NOMO-1 treated with dmso at 0.1 percent for 144 hours (cell line): Measurements from ENCODE around the gene RPS6KB2.

Experiments used
- DNase-seq: peaks from one replicate; lab custom pipeline; 2025; ENCODE audit not compliant: unreplicated experiment; lab: John Stamatoyannopoulos, UW

The RPS6KB2 gene

DNA sequence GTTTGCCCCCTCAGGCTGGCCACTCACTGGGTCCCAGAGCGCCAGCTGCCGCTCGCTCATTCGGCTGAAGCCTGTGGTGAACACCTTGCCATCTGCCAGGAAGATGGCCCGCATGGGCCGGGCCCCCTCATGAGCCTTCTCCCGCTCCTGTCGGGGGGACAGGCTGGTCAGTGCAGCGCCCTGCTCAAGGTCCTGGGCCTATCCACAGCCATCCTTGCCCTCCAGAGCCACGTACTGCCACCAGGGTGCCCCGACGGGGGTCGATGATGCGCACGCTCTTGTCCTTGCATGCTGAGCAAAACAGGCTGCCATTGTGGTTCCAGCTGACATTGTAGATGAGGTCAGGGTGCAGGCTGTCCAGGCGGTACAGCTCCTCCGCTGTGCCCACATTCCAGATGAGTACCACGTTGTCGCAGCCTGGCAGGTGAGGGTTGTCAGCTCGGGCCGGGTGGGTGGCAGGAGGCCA, 12.8 kb downstream of the RPS6KB2 start:
- no peak for DNase-seq

DNA sequence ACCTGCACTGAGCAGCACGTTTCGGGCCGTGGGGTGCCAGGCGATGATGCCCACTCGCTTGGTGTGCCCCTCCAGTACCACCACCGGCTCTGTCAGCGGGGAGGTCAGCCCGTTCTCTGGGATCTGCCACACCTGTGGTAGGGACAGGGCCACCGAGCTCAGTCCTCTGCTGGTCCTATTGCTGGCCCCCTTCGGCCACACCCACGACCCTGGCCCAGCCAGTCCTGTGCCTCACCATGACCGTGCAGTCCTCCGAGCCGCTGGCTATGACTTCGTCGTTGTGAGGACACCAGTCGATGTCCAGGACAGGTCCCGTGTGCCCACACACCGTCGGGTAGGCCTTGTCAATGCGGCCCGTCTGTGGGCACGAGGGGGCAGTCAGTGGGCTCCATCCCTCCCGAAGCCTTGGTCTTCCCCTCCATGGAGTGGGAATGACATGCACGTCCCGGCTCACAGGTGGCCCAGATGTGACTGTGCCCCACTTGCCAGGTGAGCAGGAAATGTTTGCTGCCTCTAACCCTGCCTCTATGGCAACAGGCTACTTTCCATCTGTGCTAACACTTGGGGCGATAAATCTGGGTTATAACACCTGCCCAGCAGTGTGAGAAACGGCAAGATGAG, 13.5 kb downstream of the RPS6KB2 start:
- DNase-seq = no peak

DNA sequence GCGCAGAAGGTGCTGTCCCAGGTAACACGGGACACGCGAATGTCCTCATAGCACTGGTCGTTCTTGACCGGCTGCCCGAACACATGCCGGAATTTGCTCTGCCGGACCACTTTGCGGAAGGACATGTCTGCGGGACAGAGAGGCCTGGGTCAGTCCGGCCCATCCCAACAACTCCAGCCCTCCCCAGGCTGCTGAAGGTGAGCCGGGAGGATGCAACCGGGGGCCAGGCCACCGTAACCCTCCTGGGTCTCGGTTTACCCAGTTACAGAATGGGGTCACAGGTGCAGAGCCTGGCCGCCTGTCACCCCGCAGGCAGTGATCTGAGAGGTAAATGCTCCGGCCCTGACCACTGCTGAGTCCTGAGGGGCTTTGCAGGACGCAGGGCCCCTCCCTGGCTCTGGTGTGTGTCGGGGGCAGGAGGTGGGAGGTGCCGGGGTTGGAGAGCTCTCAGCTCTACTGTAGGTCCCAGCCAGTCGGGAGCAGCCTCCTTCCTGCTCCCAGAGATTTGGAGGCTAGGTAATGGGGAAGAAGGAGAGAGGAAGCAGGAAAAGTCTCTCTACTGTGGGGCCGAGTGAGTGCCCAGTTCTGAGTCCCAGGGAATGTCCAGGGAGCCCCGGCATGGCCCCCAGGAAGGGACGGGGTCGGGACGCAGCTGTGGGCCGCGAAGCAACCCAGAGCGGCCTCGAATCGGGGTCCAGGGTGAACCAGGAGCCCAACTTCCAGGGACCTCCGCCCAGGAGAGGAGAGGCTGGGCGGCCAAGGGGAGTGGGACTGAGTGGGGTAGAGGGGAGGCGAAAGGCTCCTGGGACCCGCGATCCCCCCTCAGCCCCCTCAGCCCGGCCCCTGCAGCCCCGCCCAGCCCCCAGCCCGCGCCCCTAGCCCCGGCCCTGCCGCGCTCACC, 14.5 kb downstream of the RPS6KB2 start:
- DNase-seq = no peak

DNA sequence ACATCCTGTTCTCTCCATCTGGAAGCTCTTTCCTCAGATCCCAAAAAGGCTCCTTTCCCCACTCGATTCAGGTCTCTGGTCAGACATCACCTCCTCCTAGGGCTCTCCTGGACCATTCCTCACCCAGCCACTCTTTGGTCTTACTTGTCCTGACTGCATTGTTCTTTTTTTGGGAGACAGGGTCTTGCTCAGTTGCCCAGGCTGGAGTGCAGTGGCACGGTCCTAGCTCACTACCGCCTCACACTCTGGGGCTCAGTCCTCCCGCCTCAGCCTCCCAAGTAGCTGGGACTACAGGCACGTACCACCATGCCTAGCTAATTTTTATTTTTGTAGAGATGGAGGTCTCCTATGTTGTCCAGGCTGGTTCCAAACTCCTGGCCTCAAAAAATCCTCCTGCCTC, 17.2 kb downstream of the RPS6KB2 start:
- no peak for DNase-seq

DNA sequence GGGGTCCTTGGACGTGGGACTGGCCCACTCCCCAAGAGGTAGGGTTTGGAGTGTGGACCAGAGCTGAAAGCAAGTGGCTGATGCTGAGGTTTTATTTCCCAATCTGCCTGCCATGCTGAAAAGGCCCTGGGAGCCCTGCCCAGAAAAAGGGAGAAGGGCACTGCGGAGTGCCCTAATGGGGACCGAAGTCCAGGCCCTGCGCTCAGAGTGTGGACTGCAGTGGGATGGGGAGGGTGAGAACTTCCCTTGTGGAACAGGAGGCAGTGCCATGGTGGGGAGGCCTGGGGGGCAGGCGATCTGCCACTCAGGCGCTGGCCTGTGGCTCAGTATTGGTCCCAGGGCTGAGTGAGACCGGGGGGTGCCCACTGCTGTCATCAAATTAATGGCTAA, 19.9 kb downstream of the RPS6KB2 start:
- DNase-seq = no peak

DNA sequence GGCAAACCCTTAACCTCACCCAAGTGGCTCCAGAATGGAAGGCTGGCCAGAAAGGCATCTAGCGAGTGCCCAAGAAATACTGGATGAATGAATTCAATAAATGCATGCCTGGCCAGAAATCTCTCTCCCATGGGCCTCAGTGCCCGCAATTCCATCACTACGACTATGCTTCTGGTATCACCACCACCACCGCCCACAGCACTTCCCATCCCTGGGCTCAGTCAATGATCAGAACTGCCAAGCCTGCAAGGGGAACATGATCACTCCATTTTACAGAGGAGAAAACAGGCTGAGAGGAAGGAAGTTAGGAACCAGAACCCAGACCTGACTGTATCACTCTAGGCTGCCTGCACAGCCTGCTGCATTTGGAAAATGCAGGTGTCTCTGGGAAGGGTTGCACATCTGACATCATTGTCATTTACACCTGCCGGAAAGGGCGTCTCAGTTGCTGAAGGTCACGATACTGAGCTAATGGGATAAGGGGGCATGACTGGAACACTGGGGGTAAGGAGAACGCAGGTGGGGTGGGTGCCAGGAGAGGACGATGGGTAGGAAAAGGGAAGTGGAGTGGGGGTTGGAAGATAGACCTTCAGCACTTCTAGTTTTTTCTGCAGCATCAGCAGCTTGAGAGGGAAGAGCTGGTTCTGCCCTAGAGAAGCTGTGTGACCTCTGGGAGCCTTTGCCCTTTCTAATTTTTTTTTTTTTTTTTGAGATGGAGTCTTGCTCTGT, 21.0 kb downstream of the RPS6KB2 start:
- peak; percentile 20 for DNase-seq

DNA sequence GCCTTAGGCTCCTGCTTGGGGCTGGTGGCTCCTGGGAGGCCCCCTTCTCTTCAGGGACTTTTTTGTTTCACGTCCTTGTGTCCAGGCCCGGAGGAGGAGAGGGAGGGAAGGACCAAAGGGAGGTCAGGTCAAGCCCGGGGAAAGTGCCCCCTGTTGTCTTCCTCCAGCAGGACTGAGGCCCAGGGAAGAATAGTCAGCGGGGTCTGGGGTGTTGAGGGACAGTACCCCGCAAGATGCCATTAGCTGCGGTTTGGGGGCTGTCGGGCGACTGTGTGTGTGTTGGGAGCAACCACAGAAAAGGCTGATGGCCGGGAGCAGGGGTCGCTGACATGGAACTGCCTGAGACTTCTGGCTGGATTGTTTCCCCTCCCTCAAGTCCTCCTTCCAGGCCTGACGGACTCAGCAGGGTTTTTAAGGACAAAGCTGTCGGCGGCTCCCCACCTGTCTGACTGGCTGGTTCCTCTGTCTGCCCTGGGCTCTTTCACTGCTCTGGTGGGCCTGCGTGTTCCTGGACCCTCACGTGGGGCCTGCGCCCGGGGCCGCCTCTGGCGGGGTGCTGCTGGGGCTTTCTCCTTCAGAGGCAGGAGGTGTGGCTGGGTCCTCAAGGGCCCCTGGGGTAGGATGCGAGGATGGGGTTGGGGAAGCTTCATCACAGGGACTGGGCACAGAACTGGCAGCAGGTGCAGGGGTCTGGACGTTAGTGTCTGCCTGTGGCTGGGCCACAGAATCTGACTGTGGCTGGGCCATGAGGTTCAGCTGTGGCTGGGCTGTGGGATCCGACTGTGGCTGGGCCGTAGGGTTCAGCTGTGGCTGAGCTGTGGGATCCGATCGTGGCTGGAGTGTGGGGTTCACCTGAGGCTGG, 22.7 kb downstream of the RPS6KB2 start:
- DNase-seq = no peak

DNA sequence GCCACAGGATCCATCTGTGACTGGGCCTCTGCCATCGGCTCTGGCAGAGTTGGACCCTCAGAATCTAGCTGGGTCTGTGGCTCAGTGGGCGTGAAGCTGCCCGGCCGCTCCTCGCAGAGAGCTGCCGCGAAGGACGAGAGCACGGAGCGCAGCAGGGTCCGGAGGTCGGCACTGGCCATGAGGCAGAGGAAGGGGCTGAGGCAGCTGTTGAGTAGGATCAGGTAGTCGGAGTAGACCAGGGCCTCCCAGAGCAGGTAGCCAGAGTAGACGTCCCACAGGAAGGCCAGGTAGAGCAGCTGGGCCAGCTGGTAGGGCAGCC, 23.3 kb downstream of the RPS6KB2 start:
- DNase-seq = no peak

DNA sequence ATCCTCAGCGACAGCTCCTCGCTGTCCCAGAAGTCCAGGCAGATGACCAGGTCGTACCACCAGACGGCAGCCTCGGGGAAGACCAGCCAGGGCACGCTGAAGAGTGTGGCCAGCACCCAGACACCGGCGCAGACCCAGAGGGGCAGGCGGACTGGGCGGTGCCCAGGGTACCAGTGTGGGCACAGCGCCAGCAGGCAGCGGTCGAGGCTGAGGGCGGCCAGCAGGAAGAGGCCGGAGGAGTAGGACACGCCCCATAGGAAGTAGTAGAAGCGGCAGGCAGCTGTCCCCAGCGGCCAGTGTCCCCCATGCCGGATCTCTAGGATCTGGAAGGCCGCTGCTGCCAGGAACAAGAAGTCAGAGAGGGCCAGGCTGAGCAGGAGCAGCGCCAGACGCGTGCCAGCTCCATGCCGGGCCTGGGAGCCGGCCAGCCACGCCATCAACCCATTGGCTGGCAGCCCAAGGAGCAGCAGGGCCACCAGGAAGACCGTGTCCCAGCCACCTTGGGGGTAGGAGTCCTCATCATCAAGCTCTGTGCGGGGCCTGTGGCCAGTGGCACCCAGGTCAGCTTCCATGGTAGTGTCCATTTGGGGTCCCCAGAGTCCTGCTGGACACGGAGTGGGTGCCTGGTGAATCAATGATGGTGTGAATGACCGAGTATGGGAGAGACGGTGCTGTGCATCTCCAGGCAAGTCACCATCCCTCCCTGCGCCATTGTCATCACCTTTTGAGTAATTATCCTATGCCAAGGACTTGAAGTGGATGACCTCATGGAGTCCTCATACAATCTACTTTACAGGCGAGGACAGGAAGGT, 24.1 kb downstream of the RPS6KB2 start, which contains the start of gene GPR152:
TSS of gene GPR152 (minus strand) at position 589 of the 812 bp plus-strand sequence. CDS start at position 584, 5 bp downstream.
- DNase-seq = no peak

DNA sequence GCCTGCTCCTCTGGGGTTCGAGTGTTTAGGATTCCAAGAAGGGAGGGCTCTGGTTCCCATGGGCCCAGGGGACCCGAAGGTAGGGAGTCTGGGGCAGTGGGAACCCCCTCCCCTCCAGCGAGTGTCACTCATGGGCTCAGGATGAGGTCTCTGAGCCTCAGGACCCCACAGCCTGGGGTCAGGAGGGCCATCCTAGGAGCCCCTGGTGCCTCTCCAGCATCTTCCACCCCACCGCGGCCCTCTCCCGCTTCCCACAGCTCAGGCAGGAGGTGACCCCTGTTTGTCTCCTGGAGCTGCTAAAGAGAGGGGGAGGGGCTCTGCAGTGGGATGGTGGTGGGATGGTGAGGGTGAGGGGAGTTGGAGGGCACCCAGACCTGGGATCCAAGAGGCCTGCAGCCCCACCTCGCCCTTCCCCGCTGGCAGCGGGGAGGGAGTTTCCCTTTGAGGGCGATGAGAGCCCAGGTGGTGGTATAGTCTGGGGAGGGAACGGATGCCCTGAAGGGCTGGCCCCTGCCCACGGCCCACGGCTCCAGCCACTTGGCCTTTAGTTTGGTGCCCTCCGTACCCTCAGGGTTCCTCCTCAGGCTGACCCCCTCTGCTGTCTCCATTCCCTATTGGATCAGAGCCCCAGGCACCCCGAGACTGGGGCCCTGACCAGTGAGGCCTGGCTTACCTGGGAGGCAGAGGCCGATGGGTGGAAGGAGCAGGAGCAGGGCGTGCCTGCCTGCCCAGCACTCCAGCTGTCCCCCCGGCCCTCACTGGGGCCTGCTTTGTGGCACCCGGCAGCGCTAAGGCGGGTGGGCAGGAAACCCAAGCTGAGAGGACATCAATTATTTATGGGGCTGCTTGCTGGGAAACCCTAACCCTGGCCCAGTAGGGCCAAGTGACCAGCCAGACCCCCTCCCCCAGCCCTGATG, 25.8 kb downstream of the RPS6KB2 start:
- DNase-seq = no peak

DNA sequence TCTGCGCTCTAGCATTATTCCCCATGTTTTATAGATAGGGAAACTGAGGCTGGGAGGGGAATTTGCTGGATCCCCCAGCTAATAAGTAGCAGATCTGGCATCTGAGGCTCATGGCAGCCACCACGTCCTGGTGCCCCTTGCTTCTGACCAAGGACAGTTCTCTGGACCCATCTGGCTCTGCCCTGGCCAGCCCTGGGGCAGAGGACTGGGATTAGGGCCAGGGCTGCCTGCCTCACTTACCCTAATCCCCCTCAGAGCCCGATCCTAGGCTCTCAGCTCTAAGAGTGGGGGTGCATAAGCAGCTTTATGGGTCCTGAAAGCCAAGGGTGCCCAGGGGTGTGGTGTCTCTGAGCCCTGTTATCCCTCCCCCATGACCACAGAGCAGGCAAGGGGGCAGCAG, 26.8 kb downstream of the RPS6KB2 start, which contains the start of gene CABP4:
TSS of gene CABP4 (plus strand) at position 301 of the 400 bp plus-strand sequence. CDS start at position 371, 70 bp downstream.
- DNase-seq = no peak

DNA sequence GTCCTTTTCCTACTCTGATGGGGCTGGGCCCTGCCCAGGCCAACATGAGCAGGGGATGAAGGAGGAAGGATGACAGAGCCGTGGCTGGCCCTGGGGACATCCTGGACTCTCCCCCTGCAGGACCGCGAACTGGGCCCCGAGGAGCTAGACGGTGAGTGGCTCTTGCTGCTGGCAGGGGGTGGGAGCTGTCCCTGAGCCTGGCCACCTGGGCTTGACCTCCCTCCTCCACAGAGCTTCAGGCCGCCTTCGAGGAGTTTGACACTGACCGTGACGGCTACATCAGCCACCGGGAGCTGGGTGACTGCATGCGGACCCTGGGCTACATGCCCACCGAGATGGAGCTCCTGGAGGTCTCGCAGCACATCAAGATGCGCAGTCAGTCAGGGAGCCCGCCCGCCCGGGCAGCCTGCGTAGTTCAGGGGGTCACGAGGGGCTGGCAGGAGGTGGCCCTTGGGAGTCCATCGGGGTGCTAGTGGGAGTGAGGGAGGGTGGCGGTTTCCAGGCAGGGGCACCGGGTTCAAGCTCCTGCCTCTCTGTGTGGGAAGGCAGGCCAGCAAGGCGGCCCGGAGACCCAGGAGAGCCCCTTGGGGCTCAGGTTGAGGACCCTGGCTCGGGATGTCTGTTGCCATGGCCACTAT, 27.9 kb downstream of the RPS6KB2 start:
- DNase-seq = no peak

DNA sequence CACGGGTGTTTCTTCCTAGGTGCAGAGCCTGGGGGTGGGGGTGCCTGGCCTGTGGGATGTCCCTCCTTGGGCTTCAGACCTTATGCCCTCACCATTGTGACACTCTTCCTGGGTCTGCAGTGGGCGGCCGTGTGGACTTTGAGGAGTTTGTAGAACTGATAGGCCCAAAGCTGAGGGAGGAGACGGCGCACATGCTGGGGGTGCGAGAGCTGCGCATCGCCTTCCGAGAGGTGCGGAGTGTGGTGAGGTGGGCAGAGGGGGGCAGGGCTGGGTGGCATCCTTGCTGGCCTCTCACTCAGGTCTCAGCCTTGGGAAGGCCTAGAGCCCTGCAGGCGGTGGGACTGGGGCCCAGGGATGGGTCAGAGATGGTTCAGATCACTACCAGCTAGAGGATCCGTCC, 29.2 kb downstream of the RPS6KB2 start:
- no peak for DNase-seq

DNA sequence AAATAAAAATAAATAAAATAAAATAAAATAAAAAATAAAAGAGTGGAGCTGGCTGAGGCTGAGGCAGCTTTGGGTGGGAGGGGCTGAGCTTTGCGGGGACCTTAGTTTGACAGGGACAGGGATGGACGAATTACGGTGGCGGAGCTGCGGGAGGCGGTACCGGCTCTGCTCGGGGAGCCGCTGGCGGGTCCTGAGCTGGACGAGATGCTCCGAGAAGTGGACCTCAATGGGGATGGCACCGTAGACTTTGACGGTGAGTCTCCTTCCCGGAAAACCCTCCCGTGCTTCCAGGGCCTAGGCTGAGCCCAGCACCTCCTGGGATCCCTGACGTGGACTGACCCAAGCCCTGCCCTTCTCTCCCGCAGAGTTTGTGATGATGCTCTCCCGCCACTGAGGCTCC, 30.0 kb downstream of the RPS6KB2 start:
- no peak for DNase-seq

DNA sequence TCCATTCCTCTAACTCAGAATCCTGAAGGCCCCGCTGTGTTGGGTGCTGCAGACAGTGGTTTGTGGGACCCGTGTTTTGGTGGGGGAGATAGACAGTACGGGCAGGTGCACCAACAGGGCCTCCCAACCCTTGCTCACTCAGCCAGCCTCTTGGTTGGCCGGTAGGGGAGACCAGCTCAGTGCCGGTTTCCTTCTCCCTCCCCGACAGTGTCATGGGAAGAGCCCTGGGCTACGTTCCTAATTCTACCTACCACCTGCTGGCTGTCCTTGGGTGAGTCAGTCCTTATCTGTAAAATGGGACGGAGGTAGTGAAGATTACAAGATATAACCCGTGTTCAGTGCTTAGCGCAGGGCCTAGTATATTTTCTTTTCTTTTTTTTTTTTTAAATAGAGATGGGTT, 34.9 kb downstream of the RPS6KB2 start:
- no peak for DNase-seq

DNA sequence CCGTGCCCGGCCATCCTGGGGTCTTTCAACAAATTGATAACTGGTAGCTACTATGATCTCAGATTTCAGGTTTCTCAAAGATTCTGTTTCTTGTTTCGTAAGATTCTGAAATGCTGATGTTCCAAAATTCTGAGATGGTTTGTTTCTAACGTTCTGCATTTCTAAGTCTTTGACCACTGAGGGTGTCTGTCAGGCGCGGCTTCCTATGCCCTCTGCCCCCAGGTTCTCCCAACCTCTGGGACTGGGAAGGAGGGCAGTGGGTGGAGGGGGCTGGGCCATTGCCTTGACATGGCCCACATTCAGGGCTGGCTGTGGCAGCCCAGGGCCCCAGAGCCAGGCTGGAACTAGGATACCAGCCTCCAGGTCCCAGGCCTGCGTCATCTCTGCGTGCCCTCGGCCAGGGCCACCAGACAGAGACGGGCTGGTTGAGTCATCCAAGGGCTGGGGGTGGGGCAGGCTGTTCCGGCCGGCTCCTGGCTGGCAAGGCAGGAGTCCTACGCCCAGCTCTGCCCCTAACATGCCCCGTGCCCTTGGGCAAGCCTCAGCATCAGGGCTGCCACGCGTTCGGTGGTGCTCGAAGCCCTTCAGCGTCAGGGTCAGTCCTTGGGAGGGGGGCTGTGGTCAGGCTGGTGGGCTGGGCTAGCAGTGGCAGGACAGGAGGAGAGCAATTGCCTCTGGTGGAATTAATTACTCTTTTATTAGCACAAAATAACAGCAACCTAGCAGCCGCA, 35.6 kb downstream of the RPS6KB2 start:
- DNase-seq = peak; percentile 79

DNA sequence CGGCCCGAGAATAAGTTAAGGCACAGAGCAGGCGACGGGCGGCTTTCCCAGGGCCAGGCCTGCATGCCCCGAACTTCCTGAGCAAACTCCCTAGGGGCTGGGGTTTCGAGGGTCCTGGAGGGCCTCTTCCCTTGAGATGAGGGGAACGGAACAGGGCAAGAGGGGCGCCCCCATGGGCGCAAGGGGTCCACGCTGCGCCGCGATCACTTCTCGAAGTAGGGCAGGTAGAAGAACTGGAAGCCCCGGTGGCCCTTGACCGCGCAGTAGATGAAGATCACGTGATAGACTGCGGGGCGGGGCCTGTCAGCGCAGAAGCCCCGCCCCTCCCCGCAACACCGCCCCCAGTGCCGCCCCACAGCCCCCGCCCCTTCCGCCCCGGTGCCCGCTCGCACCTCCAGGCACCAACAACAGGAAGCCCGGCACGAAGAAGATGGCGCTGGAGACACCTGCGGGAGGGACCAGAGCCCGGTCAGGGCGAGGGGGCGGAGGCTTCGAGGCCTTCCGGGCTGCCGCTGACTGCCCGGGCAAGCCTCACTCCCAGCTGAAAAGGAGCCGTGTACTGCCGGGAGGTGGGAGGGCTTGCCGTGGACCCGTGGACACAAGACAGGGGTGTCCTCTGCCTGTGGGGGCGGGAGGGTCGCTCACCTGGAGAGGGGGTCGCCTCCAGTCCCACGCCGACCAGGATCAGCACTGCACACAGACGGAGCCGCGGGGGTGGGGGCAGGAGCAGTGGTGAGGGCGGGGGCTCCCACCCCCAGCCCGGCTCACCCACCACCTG, 36.3 kb downstream of the RPS6KB2 start:
- peak; percentile 95 for DNase-seq
